ENCODE data around the gene SLC9A7. TPM values are rescaled to one million over a fixed set of nuclear protein-coding genes. Genes with fewer than 3 reads are reported as not detected.

The SLC9A7 gene
- polyA plus RNA-seq, 2 donors: 1.3 to 2.0 TPM

GRCh38 chrX:46584736-46585135 is 174.2 kb downstream of the SLC9A7 start:
- H3K4me3 ChIP-seq (ENCODE audit: low read depth in 1 of 2, low read length in 2 of 2): no peak overlapping the region
- WGBS, 2 donors: 59 to 65% methylated on average over 2 of the region's 2 CpGs
- no peaks in the 10 kb centered on the region for H3K9me3 ChIP-seq (ENCODE audit: control insufficient read depth in 2 of 2, insufficient read depth in 1 of 2, low read depth in 1 of 2, low read length in 1 of 2)
- H3K27ac ChIP-seq (ENCODE audit: low read depth in 2 of 2, low read length in 1 of 2): no peak overlapping the region
- H3K36me3 ChIP-seq (ENCODE audit: control insufficient read depth in 2 of 2, insufficient read depth in 2 of 2, low read length in 1 of 2): no peaks in the 10 kb centered on the region
- no peaks in the 10 kb centered on the region for H3K4me1 ChIP-seq (ENCODE audit: control insufficient read depth in 2 of 2, insufficient read depth in 2 of 2, low read length in 1 of 2)
- no peaks in the 10 kb centered on the region for H3K27me3 ChIP-seq (ENCODE audit: control insufficient read depth in 1 of 2, insufficient read depth in 2 of 2, low read length in 2 of 2)

- Histone ChIP-seq H3K36me3 (ENCODE audit: control insufficient read depth in 2 of 2, insufficient read depth in 2 of 2, low read length in 1 of 2) (no peaks in the 10 kb centered on the region), H3K4me1 (ENCODE audit: control insufficient read depth in 2 of 2, insufficient read depth in 2 of 2, low read length in 1 of 2) (no peaks in the 10 kb centered on the region), H3K4me3 (ENCODE audit: low read depth in 1 of 2, low read length in 2 of 2) (no peak overlapping the region), H3K27me3 (ENCODE audit: control insufficient read depth in 1 of 2, insufficient read depth in 2 of 2, low read length in 2 of 2) (no peaks in the 10 kb centered on the region), H3K9me3 (ENCODE audit: control insufficient read depth in 2 of 2, insufficient read depth in 1 of 2, low read depth in 1 of 2, low read length in 1 of 2) (no peaks in the 10 kb centered on the region), H3K27ac (ENCODE audit: low read depth in 2 of 2, low read length in 1 of 2) (peak overlapping the region in 1 of 2 donors; percentile 49)
- WGBS, 2 donors: 4 to 11% methylated on average over 1 of the region's 1 CpG
Measured at GRCh38 chrX:46582966-46583365, 176.0 kb downstream of the SLC9A7 start.

GRCh38 chrX:46582325-46582724 is 176.6 kb downstream of the SLC9A7 start:
- Histone ChIP-seq H3K27me3 (ENCODE audit: control insufficient read depth in 1 of 2, insufficient read depth in 2 of 2, low read length in 2 of 2) (no peaks in the 10 kb centered on the region), H3K9me3 (ENCODE audit: control insufficient read depth in 2 of 2, insufficient read depth in 1 of 2, low read depth in 1 of 2, low read length in 1 of 2) (no peaks in the 10 kb centered on the region), H3K4me3 (ENCODE audit: low read depth in 1 of 2, low read length in 2 of 2) (no peak overlapping the region), H3K36me3 (ENCODE audit: control insufficient read depth in 2 of 2, insufficient read depth in 2 of 2, low read length in 1 of 2) (no peaks in the 10 kb centered on the region), H3K4me1 (ENCODE audit: control insufficient read depth in 2 of 2, insufficient read depth in 2 of 2, low read length in 1 of 2) (peaks cover 0 to 3% of the 10 kb centered on the region in 2 donors), H3K27ac (ENCODE audit: low read depth in 2 of 2, low read length in 1 of 2) (peak overlapping the region; percentile 30 to 49)
- 36 to 53% methylated on average over 3 of the region's 3 CpGs for WGBS, 2 donors

GRCh38 chrX:46580613-46581012 is 178.3 kb downstream of the SLC9A7 start:
- Histone ChIP-seq H3K27ac (ENCODE audit: low read depth in 2 of 2, low read length in 1 of 2) (no peak overlapping the region), H3K36me3 (ENCODE audit: control insufficient read depth in 2 of 2, insufficient read depth in 2 of 2, low read length in 1 of 2) (no peaks in the 10 kb centered on the region), H3K9me3 (ENCODE audit: control insufficient read depth in 2 of 2, insufficient read depth in 1 of 2, low read depth in 1 of 2, low read length in 1 of 2) (no peaks in the 10 kb centered on the region), H3K4me1 (ENCODE audit: control insufficient read depth in 2 of 2, insufficient read depth in 2 of 2, low read length in 1 of 2) (peaks cover 0 to 3% of the 10 kb centered on the region in 2 donors), H3K27me3 (ENCODE audit: control insufficient read depth in 1 of 2, insufficient read depth in 2 of 2, low read length in 2 of 2) (no peaks in the 10 kb centered on the region), H3K4me3 (ENCODE audit: low read depth in 1 of 2, low read length in 2 of 2) (no peak overlapping the region)
- 92 to 96% methylated on average over 6 of the region's 6 CpGs for WGBS, 2 donors

- H3K36me3 ChIP-seq (ENCODE audit: control insufficient read depth in 2 of 2, insufficient read depth in 2 of 2, low read length in 1 of 2): no peaks in the 10 kb centered on the region
- H3K27me3 ChIP-seq (ENCODE audit: control insufficient read depth in 1 of 2, insufficient read depth in 2 of 2, low read length in 2 of 2): no peaks in the 10 kb centered on the region
- H3K4me3 ChIP-seq (ENCODE audit: low read depth in 1 of 2, low read length in 2 of 2): no peak overlapping the region
- 91 to 100% methylated on average over 1 of the region's 1 CpG for WGBS, 2 donors
- H3K27ac ChIP-seq (ENCODE audit: low read depth in 2 of 2, low read length in 1 of 2): no peak overlapping the region
- H3K9me3 ChIP-seq (ENCODE audit: control insufficient read depth in 2 of 2, insufficient read depth in 1 of 2, low read depth in 1 of 2, low read length in 1 of 2): peaks cover 0 to under 1% of the 10 kb centered on the region in 2 donors
- H3K4me1 ChIP-seq (ENCODE audit: control insufficient read depth in 2 of 2, insufficient read depth in 2 of 2, low read length in 1 of 2): peaks cover 0 to 10% of the 10 kb centered on the region in 2 donors
Measured at GRCh38 chrX:46579250-46579649, 179.7 kb downstream of the SLC9A7 start.

DNA sequence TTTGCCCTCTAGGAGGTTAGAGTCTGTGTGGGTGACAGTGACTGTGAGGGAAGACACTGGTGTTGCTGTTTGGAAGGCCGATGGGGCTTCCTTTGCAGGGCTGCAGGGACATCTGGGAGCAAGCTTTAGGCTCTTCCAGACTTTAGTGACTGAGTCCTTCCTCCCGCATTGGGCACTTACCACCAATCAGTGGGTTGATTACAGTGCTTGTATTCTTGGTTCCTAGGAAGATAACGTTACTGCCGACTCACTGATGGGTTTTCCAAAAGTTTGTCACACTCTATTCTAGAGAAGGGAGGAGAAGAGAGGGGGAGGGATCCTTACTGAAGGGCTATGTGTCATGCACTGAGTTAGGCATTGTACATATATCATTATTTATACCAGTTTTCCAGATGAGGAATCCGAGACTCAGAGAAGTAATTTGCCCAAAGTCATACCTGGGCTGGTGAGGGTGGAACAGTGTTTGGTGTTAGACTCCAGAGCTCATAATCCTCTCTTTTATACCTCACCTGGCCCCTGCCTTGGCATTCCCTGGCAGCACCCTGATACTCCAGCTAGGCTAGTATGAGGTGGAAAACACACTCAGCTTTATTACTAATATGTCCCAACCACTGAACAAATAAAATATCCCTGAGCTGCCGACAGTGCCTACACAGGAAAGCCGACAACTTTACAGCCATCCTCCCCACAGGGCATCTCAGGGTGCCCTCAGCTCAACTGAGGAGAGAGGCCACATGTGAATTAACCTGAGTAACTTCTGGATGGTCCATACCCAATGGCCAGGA is 181.5 kb downstream of the SLC9A7 start:
- 63 to 69% methylated on average over 7 of the region's 7 CpGs for whole genome bisulfite sequencing, 2 donors
- Histone ChIP-seq H3K36me3 (ENCODE audit: control insufficient read depth in 2 of 2, insufficient read depth in 2 of 2, low read length in 1 of 2) (no peaks in the 10 kb centered on the region), H3K27me3 (ENCODE audit: control insufficient read depth in 1 of 2, insufficient read depth in 2 of 2, low read length in 2 of 2) (no peaks in the 10 kb centered on the region), H3K9me3 (ENCODE audit: control insufficient read depth in 2 of 2, insufficient read depth in 1 of 2, low read depth in 1 of 2, low read length in 1 of 2) (peaks cover 0 to 4% of the 10 kb centered on the region in 2 donors), H3K27ac (ENCODE audit: low read depth in 2 of 2, low read length in 1 of 2) (no peak overlapping the region), H3K4me3 (ENCODE audit: low read depth in 1 of 2, low read length in 2 of 2) (no peak overlapping the region), H3K4me1 (ENCODE audit: control insufficient read depth in 2 of 2, insufficient read depth in 2 of 2, low read length in 1 of 2) (peaks cover 0 to 10% of the 10 kb centered on the region in 2 donors)

- H3K4me3 ChIP-seq (ENCODE audit: low read depth in 1 of 2, low read length in 2 of 2): no peak overlapping the region
- peaks cover 0 to 4% of the 10 kb centered on the region in 2 donors for H3K9me3 ChIP-seq (ENCODE audit: control insufficient read depth in 2 of 2, insufficient read depth in 1 of 2, low read depth in 1 of 2, low read length in 1 of 2)
- peaks cover 0 to 10% of the 10 kb centered on the region in 2 donors for H3K4me1 ChIP-seq (ENCODE audit: control insufficient read depth in 2 of 2, insufficient read depth in 2 of 2, low read length in 1 of 2)
- no peak overlapping the region for H3K27ac ChIP-seq (ENCODE audit: low read depth in 2 of 2, low read length in 1 of 2)
- H3K27me3 ChIP-seq (ENCODE audit: control insufficient read depth in 1 of 2, insufficient read depth in 2 of 2, low read length in 2 of 2): no peaks in the 10 kb centered on the region
- 49 to 57% methylated on average over 3 of the region's 3 CpGs for WGBS, 2 donors
- no peaks in the 10 kb centered on the region for H3K36me3 ChIP-seq (ENCODE audit: control insufficient read depth in 2 of 2, insufficient read depth in 2 of 2, low read length in 1 of 2)
Measured at GRCh38 chrX:46576458-46576857, 182.5 kb downstream of the SLC9A7 start.

DNA sequence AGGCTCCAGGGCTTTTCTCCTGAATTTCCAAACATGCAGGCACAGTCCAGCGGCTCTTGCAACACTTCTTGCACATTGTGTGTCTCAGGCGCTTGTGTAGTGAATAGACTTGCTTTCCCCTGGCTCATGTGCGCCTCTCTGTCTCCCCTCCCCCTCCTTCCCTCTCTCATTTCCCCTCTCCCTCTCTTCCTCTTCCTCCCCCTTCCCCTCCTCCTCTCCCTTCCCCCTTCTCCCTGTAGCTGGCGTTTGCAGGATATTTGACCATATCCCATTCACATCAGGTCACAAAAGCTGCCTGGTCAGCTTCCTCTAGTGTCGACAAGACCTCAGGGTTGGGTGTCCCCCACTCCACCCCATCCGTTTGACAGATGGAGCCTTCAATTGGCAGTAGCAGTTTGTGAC is 182.9 kb downstream of the SLC9A7 start:
- Histone ChIP-seq H3K4me3 (ENCODE audit: low read depth in 1 of 2, low read length in 2 of 2) (no peak overlapping the region), H3K9me3 (ENCODE audit: control insufficient read depth in 2 of 2, insufficient read depth in 1 of 2, low read depth in 1 of 2, low read length in 1 of 2) (peaks cover 0 to 4% of the 10 kb centered on the region in 2 donors), H3K27ac (ENCODE audit: low read depth in 2 of 2, low read length in 1 of 2) (no peak overlapping the region), H3K36me3 (ENCODE audit: control insufficient read depth in 2 of 2, insufficient read depth in 2 of 2, low read length in 1 of 2) (no peaks in the 10 kb centered on the region), H3K27me3 (ENCODE audit: control insufficient read depth in 1 of 2, insufficient read depth in 2 of 2, low read length in 2 of 2) (no peaks in the 10 kb centered on the region), H3K4me1 (ENCODE audit: control insufficient read depth in 2 of 2, insufficient read depth in 2 of 2, low read length in 1 of 2) (peaks cover 0 to 10% of the 10 kb centered on the region in 2 donors)
- 39 to 45% methylated on average over 6 of the region's 6 CpGs for WGBS, 2 donors

- WGBS, 2 donors: 49 to 66% methylated on average over 6 of the region's 6 CpGs
- H3K36me3 ChIP-seq (ENCODE audit: control insufficient read depth in 2 of 2, insufficient read depth in 2 of 2, low read length in 1 of 2): no peaks in the 10 kb centered on the region
- H3K9me3 ChIP-seq (ENCODE audit: control insufficient read depth in 2 of 2, insufficient read depth in 1 of 2, low read depth in 1 of 2, low read length in 1 of 2): peaks cover 0 to 4% of the 10 kb centered on the region in 2 donors
- peaks cover 0 to 10% of the 10 kb centered on the region in 2 donors for H3K4me1 ChIP-seq (ENCODE audit: control insufficient read depth in 2 of 2, insufficient read depth in 2 of 2, low read length in 1 of 2)
- no peaks in the 10 kb centered on the region for H3K27me3 ChIP-seq (ENCODE audit: control insufficient read depth in 1 of 2, insufficient read depth in 2 of 2, low read length in 2 of 2)
- peak overlapping the region; percentile 39 to 63 for H3K4me3 ChIP-seq (ENCODE audit: low read depth in 1 of 2, low read length in 2 of 2)
- H3K27ac ChIP-seq (ENCODE audit: low read depth in 2 of 2, low read length in 1 of 2): peak overlapping the region in 1 of 2 donors; percentile 59
Measured at GRCh38 chrX:46575586-46575985, 183.3 kb downstream of the SLC9A7 start.
